GM21367 (cell line): Measurements from ENCODE around the gene CHIC2.

ENCODE experiments used
- ATAC-seq: cut with Tn5 transposase; IDR thresholded peaks from one replicate; pipeline ENCODE4 v1.9.1; 2021; ENCODE audit not compliant: unreplicated experiment

CHIC2 gene

GRCh38 chr4:54011201-54011600 is 53.2 kb downstream of the CHIC2 start:
- ATAC-seq, result no peak

- ATAC-seq, result no peak
These were observed 57.6 kb downstream of the CHIC2 start for GRCh38 chr4:54006755-54007154.

- ATAC-seq, result no peak
These were observed 58.9 kb downstream of the CHIC2 start for GRCh38 chr4:54005475-54005874.

- no peak for ATAC-seq
These were observed 59.9 kb downstream of the CHIC2 start for GRCh38 chr4:54004463-54004862.

GRCh38 chr4:54001668-54002365 is 62.6 kb downstream of the CHIC2 start:
- no peak for ATAC-seq

GRCh38 chr4:53997898-53998297 is 66.5 kb downstream of the CHIC2 start:
- no peak for ATAC-seq

GRCh38 chr4:53994382-53995102 is 69.9 kb downstream of the CHIC2 start:
- ATAC-seq, result no peak

GRCh38 chr4:53992785-53993184 is 71.6 kb downstream of the CHIC2 start:
- no peak for ATAC-seq

- ATAC-seq, result no peak
These were observed 72.6 kb downstream of the CHIC2 start for GRCh38 chr4:53991821-53992220.

GRCh38 chr4:53990641-53991040 is 73.8 kb downstream of the CHIC2 start:
- ATAC-seq, result no peak

- ATAC-seq, result no peak
These were observed 76.6 kb downstream of the CHIC2 start for GRCh38 chr4:53987761-53988171.

- ATAC-seq, result no peak
These were observed 78.3 kb downstream of the CHIC2 start for GRCh38 chr4:53986062-53986461.

- no peak for ATAC-seq
These were observed 82.8 kb downstream of the CHIC2 start for GRCh38 chr4:53981567-53981966.

GRCh38 chr4:53981066-53981465 is 83.3 kb downstream of the CHIC2 start:
- ATAC-seq, result no peak

- ATAC-seq, result no peak
These were observed 89.8 kb downstream of the CHIC2 start for GRCh38 chr4:53974561-53974960.

- no peak for ATAC-seq
These were observed 96.4 kb downstream of the CHIC2 start for GRCh38 chr4:53967986-53968385.

- no peak for ATAC-seq
These were observed 100.6 kb downstream of the CHIC2 start for GRCh38 chr4:53963781-53964180.

- no peak for ATAC-seq
These were observed 101.1 kb downstream of the CHIC2 start for GRCh38 chr4:53963336-53963735.

GRCh38 chr4:53962516-53963225 is 101.7 kb downstream of the CHIC2 start:
- ATAC-seq, result no peak

GRCh38 chr4:53961351-53961750 is 103.1 kb downstream of the CHIC2 start:
- ATAC-seq, result no peak

- no peak for ATAC-seq
These were observed 103.6 kb downstream of the CHIC2 start for GRCh38 chr4:53960843-53961242.
